ENCODE measurements around the gene POLR2J.
"Not testable (repeated sequence)": the region's sequence is repeated elsewhere in the genome, so short reads cannot be mapped to it uniquely, and the experiment has no call there.

POLR2J gene

DNA sequence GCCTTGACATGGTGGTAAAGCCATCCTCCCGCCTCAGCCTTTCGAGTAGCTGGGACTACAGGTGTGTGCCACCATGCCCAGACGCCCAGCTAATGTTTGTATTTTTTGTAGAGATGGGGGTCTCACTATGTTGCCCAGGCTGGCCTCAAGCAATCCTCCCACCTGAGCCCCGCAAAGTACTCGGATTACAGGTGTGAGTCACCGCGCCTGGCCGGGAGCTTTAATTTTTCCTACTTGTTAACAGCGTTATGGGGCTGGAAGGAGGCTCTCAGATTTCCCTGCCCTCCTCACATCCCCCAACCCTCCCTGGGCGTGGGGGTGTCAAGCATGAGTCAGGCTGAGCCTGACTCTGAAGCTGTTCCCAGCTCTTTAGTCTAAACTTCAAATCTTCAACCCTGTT is 22.4 kb downstream of the POLR2J start:
- TF ChIP-seq, protein P1, sequence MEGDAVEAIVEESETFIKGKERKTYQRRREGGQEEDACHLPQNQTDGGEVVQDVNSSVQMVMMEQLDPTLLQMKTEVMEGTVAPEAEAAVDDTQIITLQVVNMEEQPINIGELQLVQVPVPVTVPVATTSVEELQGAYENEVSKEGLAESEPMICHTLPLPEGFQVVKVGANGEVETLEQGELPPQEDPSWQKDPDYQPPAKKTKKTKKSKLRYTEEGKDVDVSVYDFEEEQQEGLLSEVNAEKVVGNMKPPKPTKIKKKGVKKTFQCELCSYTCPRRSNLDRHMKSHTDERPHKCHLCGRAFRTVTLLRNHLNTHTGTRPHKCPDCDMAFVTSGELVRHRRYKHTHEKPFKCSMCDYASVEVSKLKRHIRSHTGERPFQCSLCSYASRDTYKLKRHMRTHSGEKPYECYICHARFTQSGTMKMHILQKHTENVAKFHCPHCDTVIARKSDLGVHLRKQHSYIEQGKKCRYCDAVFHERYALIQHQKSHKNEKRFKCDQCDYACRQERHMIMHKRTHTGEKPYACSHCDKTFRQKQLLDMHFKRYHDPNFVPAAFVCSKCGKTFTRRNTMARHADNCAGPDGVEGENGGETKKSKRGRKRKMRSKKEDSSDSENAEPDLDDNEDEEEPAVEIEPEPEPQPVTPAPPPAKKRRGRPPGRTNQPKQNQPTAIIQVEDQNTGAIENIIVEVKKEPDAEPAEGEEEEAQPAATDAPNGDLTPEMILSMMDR (IDR thresholded peaks at IDR 0.05; ENCODE audit: low read depth, low read length), result no peak
- no peak for DNase-seq (ENCODE audit: extremely low read depth, low read depth)

DNA sequence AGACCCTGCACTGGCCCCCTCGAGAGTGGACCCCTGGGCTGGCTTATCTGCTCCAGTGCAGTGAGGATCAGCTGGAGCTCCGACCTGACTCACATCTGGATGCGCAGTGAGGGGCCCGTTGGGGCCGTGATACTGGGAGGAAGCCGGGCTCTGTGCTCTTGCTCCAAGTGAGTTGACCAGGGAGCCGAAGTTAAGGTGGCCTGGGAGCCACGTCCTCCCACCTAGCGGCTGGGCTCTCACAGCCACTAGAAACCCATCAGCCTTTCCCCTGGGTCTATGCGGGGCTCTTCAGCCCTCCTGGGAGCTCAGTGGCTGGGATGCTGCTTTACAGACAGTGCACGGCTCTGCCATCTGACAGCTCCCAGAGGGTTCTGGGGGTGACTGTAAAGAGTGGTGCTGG is 23.1 kb downstream of the POLR2J start:
- no peak for DNase-seq (ENCODE audit: extremely low read depth, low read depth)
- TF ChIP-seq, protein P1 (IDR thresholded peaks at IDR 0.05; ENCODE audit: low read depth, low read length), result no peak

DNA sequence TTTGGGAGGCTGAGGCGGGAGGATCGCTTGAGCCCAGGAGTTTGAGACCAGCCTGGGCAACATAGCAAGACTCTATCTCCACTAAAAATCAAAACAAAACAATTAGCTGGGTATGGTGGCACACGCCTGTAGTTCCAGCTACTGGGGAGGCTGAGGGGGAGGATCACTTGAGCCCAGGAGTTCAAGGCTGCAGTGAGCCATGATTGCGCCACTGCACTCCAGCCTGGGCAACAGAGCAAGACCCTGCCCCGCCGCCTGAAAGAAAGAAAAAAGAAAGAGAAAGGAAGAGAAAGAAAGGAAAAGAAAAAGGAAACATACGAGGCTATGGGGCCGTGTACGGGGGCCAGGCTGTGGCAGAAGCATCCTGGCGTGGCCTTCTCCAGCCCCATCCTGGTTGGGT is 23.8 kb downstream of the POLR2J start:
- DNase-seq (ENCODE audit: extremely low read depth, low read depth), result not testable (repeated sequence)

DNA sequence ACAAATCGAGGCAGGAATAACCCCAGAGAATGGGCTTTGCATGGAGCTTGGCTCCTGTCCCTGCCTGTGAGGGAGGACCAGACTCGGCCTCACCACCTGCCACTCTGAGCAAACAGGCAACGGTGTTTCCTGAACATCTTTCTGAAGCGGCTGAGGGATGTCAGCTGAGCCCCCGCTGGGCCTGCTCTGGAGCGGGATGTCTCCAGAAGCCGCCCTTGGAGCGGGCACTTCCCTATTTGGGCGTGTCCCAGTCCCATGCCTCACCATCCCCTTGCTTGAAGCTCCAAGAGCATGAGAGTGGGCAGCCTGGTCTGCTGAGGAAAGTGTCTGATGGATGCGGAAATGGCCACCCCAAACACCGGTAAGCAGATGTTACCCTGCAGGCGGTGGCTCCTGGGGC is 24.3 kb downstream of the POLR2J start:
- no peak for DNase-seq (ENCODE audit: extremely low read depth, low read depth)
- TF ChIP-seq, protein P1 (IDR thresholded peaks at IDR 0.05; ENCODE audit: low read depth, low read length), result no peak

DNA sequence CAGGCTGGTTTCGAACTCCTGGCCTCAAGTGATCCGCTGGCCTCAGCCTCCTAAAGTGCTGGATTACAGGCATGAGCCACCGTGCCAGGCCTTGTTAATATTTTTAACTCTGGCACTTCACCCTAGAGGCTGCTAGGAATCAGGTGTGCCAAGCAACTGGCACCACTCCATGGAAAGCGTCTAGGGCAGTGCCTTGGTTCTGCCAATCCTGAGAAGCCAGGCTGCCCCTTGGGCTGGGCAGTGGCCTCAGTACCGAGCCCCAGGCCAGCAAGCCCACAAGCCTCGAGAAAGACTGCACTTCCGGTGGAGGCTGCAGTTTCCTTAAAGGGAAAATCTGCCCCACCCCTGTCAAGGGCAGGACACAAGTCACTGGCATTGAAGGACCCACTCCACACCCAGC is 25.4 kb downstream of the POLR2J start:
- TF ChIP-seq, protein P1 (IDR thresholded peaks at IDR 0.05; ENCODE audit: low read depth, low read length), result no peak
- DNase-seq (ENCODE audit: extremely low read depth, low read depth), result no peak

DNA sequence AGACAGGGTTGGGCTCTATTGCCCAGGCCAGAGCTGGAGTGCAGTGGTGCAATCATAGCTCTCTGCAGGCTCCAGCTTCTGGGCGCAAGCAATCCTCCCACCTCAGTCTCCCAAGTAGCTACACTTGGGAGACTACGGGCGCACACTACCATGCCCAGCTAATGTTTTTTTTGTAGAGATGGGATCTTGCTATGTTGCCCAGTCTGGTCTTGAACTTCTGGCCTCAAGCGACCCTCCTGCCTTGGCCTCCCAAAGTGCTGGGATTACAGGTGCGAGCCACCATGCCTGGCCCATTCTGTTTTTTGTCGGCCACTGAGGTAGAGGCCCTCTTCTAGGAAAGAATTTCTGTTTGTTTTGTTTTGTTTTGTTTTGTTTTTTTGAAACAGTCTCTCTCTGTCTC is 26.3 kb downstream of the POLR2J start:
- DNase-seq (ENCODE audit: extremely low read depth, low read depth), result no peak
- TF ChIP-seq, protein P1 (IDR thresholded peaks at IDR 0.05; ENCODE audit: low read depth, low read length), result no peak

DNA sequence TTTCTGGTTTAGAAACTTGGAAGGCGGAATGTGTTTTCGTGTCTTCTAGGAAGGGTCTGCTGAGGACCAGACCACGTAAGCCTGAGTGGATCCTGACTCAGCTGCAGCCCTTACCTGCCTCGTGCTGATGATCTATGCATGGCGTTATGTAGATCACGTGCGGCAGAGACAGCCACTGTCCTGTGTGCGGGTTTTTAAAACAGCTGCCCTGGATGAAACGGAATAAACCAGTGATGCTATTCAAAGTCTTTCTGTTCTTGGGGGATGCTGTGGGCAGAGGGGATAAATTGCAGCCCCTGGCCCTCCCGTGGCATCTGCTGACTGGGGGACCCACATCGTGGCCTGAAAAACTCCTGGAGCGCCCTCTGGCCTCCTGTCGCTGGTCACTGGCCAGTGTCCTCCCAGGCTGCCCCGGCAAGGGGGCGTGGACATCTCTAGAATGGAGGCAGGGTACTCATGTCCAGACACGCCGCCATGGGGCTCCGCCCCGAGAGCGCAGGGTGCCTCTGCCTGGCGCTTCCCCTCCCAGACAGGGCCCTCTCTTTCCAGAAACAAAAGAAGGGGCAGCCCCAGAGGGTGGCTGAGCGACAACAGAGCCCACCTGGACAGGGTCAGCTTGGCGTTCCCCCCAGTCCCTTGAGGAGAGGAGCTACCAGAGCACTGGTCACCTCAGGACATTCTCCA is 27.2 kb downstream of the POLR2J start:
- TF ChIP-seq, protein P1 (IDR thresholded peaks at IDR 0.05; ENCODE audit: low read depth, low read length), result no peak
- DNase-seq (ENCODE audit: extremely low read depth, low read depth), result no peak

DNA sequence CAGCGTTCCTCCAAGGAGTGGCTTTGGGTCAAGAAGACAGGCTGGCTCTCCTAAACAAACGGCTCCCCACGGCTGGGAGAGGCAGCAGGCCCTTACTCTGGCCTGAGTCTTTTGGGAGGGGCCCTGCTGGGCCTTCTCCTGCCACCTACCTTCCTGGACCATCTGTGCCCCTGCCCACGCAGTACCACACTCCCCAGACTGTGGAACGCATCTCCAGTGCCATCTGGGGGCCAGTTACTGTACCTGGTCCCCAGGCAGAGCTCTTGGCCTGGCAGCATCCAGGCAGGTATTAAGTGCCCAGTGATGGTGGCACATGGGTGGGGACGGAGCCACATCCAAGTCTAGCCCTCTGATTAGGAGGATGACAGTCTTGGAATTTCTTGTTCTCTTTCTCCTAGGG is 28.5 kb downstream of the POLR2J start:
- no peak for DNase-seq (ENCODE audit: extremely low read depth, low read depth)
- TF ChIP-seq, protein P1 (IDR thresholded peaks at IDR 0.05; ENCODE audit: low read depth, low read length), result no peak
